GM12878 (cell line): ENCODE measurements around the gene RETN. TPM values are rescaled to one million over a fixed set of nuclear protein-coding genes. Genes with fewer than 3 reads are reported as not detected.

Experiments
- ATF2 ChIP-seq: IDR thresholded peaks from 2 replicates; pipeline ENCODE4 v1.6.1; 2012; ENCODE audit warnings: low read length, inconsistent platforms
- CHD4 ChIP-seq: fragments of 200-600 bp; sonication (generic); IDR thresholded peaks from 2 replicates; pipeline ENCODE4 v1.6.1; 2016; ENCODE audit warnings: mild to moderate bottlenecking
- CREM ChIP-seq: IDR thresholded peaks from 2 replicates; pipeline ENCODE4 v1.6.1; 2014; ENCODE audit warnings: antibody characterized with exemption, low read depth
- DPF2 ChIP-seq: fragments of 450-650 bp; IDR thresholded peaks from 2 replicates; pipeline ENCODE4 v1.6.1; 2017; ENCODE audit warnings: mild to moderate bottlenecking
- E2F4 ChIP-seq: IDR thresholded peaks from 2 replicates; pipeline ENCODE4 v1.6.1; 2012; ENCODE audit warnings: low read depth, low read length, improper control_type of control experiment
- ELK1 ChIP-seq: IDR thresholded peaks from 2 replicates; pipeline ENCODE4 v1.6.1; 2012; ENCODE audit warnings: low read depth, low read length, improper control_type of control experiment
- EP300 ChIP-seq, 2 experiments: fragments of 150-350 bp in 1 of 2; IDR thresholded peaks; 2 replicates each; pipeline ENCODE4 v1.6.1; 2011 to 2012; ENCODE audit warnings: low read depth in 2 of 2, low read length in 2 of 2, borderline replicate concordance in 1 of 2, improper control_type of control experiment in 1 of 2, inconsistent platforms in 1 of 2; ENCODE audit not compliant: control insufficient read depth in 1 of 2
- HSF1 ChIP-seq: fragments of 150-350 bp; IDR thresholded peaks from 2 replicates; pipeline ENCODE4 v1.6.1; 2014; ENCODE audit warnings: mild to moderate bottlenecking, low read depth, low read length
- KDM1A ChIP-seq: fragments of 200-600 bp; sonication (generic); IDR thresholded peaks from 2 replicates; pipeline ENCODE4 v1.6.1; 2016; ENCODE audit warnings: borderline replicate concordance
- MEF2B ChIP-seq: fragments of 450-650 bp; IDR thresholded peaks from 2 replicates; pipeline ENCODE4 v1.6.1; 2018; ENCODE audit warnings: mild to moderate bottlenecking, moderate library complexity; ENCODE audit not compliant: partially characterized antibody, poor library complexity, severe bottlenecking
- NFXL1 ChIP-seq: fragments of 450-650 bp; IDR thresholded peaks from 2 replicates; pipeline ENCODE4 v1.6.1; 2017; ENCODE audit warnings: antibody characterized with exemption, mild to moderate bottlenecking, borderline replicate concordance
- NR2F1 ChIP-seq: fragments of 450-650 bp; conservative IDR thresholded peaks from 2 replicates; pipeline ENCODE4 v1.6.1; 2017; ENCODE audit warnings: mild to moderate bottlenecking
- POU2F2 ChIP-seq: IDR thresholded peaks from 3 replicates; pipeline ENCODE4 v1.6.1; 2011; ENCODE audit warnings: low read depth, mild to moderate bottlenecking, low read length, borderline replicate concordance
- PRDM15 ChIP-seq: fragments of 450-650 bp; formaldehyde crosslinking; IDR thresholded peaks from 2 replicates; pipeline ENCODE4 v1.4.0; 2020; ENCODE audit warnings: mild to moderate bottlenecking, moderate library complexity
- SIX5 ChIP-seq: IDR thresholded peaks from 2 replicates; pipeline ENCODE4 v1.6.1; 2011; ENCODE audit warnings: mild to moderate bottlenecking, low read depth, low read length, moderate library complexity; ENCODE audit not compliant: severe bottlenecking
- SPI1 ChIP-seq: IDR thresholded peaks from 2 replicates; pipeline ENCODE4 v1.6.1; 2011; ENCODE audit warnings: low read depth, mild to moderate bottlenecking, low read length, moderate library complexity, borderline replicate concordance; ENCODE audit not compliant: insufficient read depth
- SREBF1 ChIP-seq: IDR thresholded peaks from 2 replicates; pipeline ENCODE4 v1.6.1; 2012; ENCODE audit warnings: mild to moderate bottlenecking, low read length
- USF2 ChIP-seq: IDR thresholded peaks from 2 replicates; pipeline ENCODE4 v1.6.1; 2011; ENCODE audit warnings: low read depth, low read length, improper control_type of control experiment, borderline replicate concordance
- polyA plus RNA-seq, 11 experiments: library from polyadenylated mRNA; depleted of rRNA in 4 of 11; unstranded in 6 of 11; stranded (reverse) in 5 of 11; fragments of >200 nt; fragmentation: Nextera tagmentation in 4 of 11; fragmentation: Illumina TruSeq in 1 of 11; extraction: Ambion mirVana in 4 of 11; extraction: Trizol in 1 of 11; gene quantifications; 1 replicate in 1 of 11; 2 replicates in 10 of 11; pipeline versions ENCODE4 v1.2.1 to v1.2.3, GENCODE V29; 2011 to 2016; ENCODE audit warnings: inconsistent platforms in 2 of 11, missing spikeins in 2 of 11, low read depth in 1 of 11
- total RNA-seq, 4 experiments: library from RNA; depleted of rRNA in 3 of 4; stranded (reverse); fragments of >200 nt in 3 of 4; fragmentation: Illumina TruSeq in 1 of 4; extraction: Trizol in 1 of 4; gene quantifications; 2 replicates each; pipeline versions ENCODE4 v1.2.1 to v1.2.3, GENCODE V29; 2013 to 2021

RETN gene
- total and polyA plus RNA-seq, 10 of the 15 experiments (the other 5 are each of a cell fraction or from before 2014, with no cell fraction given) = 0.26 TPM; not detected in 9

GRCh38 chr19:7718668-7719067, 49.8 kb downstream of the RETN start (continued):
- TF ChIP-seq ELK1 (no peak), NR2F1 (peak; percentile 31; the same call in 1 of the 2 replicates), E2F4 (no peak), SREBF1 (no peak), MEF2B (no peak), PRDM15 (CRISPR knock-in tag) (no peak), DPF2 (no peak), EP300 (IDR thresholded peaks at IDR 0.05; ENCODE audit: borderline replicate concordance in 1 of 2, control insufficient read depth in 1 of 2, low read depth in 2 of 2, low read length in 2 of 2) (no peak), NFXL1 (no peak), CHD4 (no peak), CREM (0 out of 2 replicates have a peak, but pooled peaks have one; percentile 16), POU2F2 (no peak), KDM1A (no peak), HSF1 (no peak), ATF2 (no peak), USF2 (no peak), SIX5 (no peak), SPI1 (no peak)
